AG04450 (cell line): ENCODE data around the gene P2RY13. TPM values are rescaled to one million over a fixed set of nuclear protein-coding genes. Genes with fewer than 3 reads are reported as not detected.
A peak's percentile ranks its signal among the peaks of the same experiment; 100 is the strongest.

ENCODE experiments used
- CTCF ChIA-PET: fragments of 300-600, 350-600 bp; formaldehyde crosslinking; extraction: SDS; loops from one replicate; lab custom pipeline; 2022; ENCODE audit warnings: antibody characterized with exemption, inconsistent platforms; lab: Charles Lee
- POLR2A ChIA-PET: fragments of 350-600 bp; formaldehyde crosslinking; extraction: SDS; loops from one replicate; lab custom pipeline; 2021; ENCODE audit warnings: antibody characterized with exemption, inconsistent platforms; lab: Yijun Ruan, JAX
- DNase-seq: peaks from one replicate; pipeline ENCODE4 v3.0.0-alpha.2; 2011; ENCODE audit warnings: low read depth, low spot score
- H3K27ac ChIP-seq: one replicate; pipeline ENCODE4 v1.5.1; 2012; ENCODE audit warnings: low read depth, low read length, control low read depth
- H3K27me3 ChIP-seq: one replicate; pipeline ENCODE4 v1.6.0; 2012; ENCODE audit warnings: low read length; ENCODE audit not compliant: control insufficient read depth, insufficient read depth
- H3K4me3 ChIP-seq: 2 replicates; pipeline ENCODE4 v1.5.1; 2011; ENCODE audit warnings: mild to moderate bottlenecking, low read depth, low read length, control low read depth
- H3K9me3 ChIP-seq: 2 replicates; pipeline ENCODE4 v1.5.1; 2012; ENCODE audit warnings: low read length; ENCODE audit not compliant: control insufficient read depth, insufficient read depth
- polyA plus RNA-seq: library from polyadenylated mRNA; depleted of rRNA; stranded (reverse); fragments of >200 nt; gene quantifications from 2 replicates; pipeline ENCODE4 v1.2.3, GENCODE V29; 2011
- TF ChIP-seq, protein P1 (sequence below): IDR thresholded peaks from 2 replicates; pipeline ENCODE4 v1.5.1; 2011; ENCODE audit warnings: low read depth, low read length, control low read depth, inconsistent platforms

P2RY13 gene
- polyA plus RNA-seq, 1 experiment, result not detected

DNA sequence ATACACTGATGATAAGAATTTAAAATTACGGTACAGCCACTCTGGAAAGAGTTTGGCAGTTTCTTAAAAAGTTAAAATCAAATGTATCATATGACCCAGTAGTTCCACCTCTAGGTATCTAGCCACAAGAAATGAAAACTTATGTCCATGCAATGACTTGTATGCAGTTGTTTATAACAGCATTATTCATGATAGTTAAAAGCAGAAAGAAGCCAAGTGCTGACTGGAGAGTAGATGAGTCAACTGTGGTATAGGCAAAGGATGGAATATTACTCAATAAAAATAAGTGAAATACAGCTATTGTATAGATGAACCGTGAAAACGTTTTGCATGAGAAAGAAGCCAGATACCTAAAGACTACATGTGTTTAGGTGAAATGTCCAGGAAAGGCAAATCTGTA lies 27.6 kb downstream of the P2RY13 start:
- Histone ChIP-seq H3K9me3 (no peaks in the 10 kb centered on the region), H3K27ac (no peak overlapping the region), H3K4me3 (no peak overlapping the region), H3K27me3 (no peaks in the 10 kb centered on the region)
- ChIA-PET CTCF (interaction anchor here (0.5 to 1.5 kb wide), 4 partner anchors 8 to 601 kb away, joined by 3 read pairs; no protein-coding TSS in a partner anchor), POLR2A (no interaction called here)
- TF ChIP-seq, protein P1, sequence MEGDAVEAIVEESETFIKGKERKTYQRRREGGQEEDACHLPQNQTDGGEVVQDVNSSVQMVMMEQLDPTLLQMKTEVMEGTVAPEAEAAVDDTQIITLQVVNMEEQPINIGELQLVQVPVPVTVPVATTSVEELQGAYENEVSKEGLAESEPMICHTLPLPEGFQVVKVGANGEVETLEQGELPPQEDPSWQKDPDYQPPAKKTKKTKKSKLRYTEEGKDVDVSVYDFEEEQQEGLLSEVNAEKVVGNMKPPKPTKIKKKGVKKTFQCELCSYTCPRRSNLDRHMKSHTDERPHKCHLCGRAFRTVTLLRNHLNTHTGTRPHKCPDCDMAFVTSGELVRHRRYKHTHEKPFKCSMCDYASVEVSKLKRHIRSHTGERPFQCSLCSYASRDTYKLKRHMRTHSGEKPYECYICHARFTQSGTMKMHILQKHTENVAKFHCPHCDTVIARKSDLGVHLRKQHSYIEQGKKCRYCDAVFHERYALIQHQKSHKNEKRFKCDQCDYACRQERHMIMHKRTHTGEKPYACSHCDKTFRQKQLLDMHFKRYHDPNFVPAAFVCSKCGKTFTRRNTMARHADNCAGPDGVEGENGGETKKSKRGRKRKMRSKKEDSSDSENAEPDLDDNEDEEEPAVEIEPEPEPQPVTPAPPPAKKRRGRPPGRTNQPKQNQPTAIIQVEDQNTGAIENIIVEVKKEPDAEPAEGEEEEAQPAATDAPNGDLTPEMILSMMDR, result no peak
- DNase-seq, result peak; percentile 52

DNA sequence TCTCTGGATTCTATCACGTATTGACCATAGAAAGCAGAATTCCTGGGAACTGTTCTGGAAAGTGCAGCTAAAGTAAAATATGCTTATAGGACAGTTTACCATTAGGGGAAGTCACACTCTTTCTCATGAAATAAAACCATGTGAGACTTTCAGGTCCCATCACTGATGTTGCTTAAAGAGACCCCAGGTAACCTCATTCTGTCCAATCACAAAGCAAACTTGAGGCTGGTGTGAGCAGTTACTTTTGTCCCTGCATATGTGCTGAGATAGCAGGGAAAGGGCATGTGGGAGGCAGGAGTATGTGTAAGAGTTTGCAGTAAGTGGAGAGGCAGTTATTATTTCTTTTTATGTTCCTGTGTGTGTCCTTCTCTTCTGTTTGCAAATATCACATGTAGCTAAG lies 28.8 kb downstream of the P2RY13 start:
- POLR2A ChIA-PET, result no interaction called here
- CTCF ChIA-PET, result interaction anchor here (0.6 to 1.2 kb wide), 4 partner anchors 18 to 40 kb away, joined by 3 to 5 read pairs (median 3); no protein-coding TSS in a partner anchor
- H3K9me3 ChIP-seq, result no peaks in the 10 kb centered on the region
- no peak overlapping the region for H3K4me3 ChIP-seq
- no peak overlapping the region for H3K27ac ChIP-seq
- no peak for DNase-seq
- H3K27me3 ChIP-seq, result no peaks in the 10 kb centered on the region
- TF ChIP-seq, protein P1, result no peak

DNA sequence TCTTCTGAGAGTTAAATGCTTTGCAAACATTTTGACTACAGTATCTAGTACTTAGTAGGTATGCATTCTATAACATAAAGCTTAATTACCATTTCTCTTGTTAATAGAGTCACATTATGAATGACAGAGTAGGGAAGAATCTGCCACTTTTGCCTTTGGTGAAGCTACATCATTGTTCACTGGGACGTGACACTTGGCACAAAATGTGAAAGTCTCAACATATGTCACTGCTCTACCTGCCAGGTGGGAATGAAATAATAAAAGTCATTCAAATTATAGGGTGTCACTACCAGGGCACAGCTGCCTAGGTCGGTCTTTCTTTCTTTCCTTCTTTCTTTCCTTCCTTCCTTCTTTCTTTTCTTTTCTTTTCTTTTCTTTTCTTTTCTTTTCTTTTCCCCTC lies 30.3 kb downstream of the P2RY13 start:
- H3K27me3 ChIP-seq, result no peaks in the 10 kb centered on the region
- no peaks in the 10 kb centered on the region for H3K9me3 ChIP-seq
- ChIA-PET CTCF (interaction anchor here (0.7 to 1.6 kb wide), 7 partner anchors 17 to 540 kb away, joined by 3 to 5 read pairs (median 3); no protein-coding TSS in a partner anchor), POLR2A (no interaction called here)
- no peak overlapping the region for H3K27ac ChIP-seq
- TF ChIP-seq, protein P1, result no peak
- no peak overlapping the region for H3K4me3 ChIP-seq
- no peak for DNase-seq

DNA sequence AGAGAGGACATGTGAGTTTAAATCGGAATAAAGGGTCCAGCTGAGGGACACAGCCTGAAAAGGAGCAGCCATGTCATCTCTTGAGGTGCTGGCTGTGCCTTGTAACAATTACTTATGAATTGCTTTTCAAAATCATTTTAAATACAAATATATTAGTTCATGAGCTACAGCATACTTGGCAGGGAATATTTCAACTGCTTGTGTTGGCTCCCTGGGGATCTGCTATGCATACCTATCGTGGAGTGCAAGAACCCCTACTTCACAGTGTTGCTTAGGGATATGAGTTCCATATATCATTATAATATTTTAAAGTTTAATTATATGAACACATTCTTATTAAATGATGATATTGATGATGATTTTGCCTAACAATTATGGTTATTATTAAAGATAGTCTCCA lies 31.9 kb downstream of the P2RY13 start:
- CTCF ChIA-PET, result interaction anchor here (1.0 to 1.5 kb wide), 3 partner anchors 29 to 622 kb away, joined by 3 to 4 read pairs (median 3); no protein-coding TSS in a partner anchor
- H3K27me3 ChIP-seq, result no peaks in the 10 kb centered on the region
- H3K4me3 ChIP-seq, result no peak overlapping the region
- POLR2A ChIA-PET, result no interaction called here
- DNase-seq, result no peak
- TF ChIP-seq, protein P1, result no peak
- H3K27ac ChIP-seq, result no peak overlapping the region
- H3K9me3 ChIP-seq, result no peaks in the 10 kb centered on the region

DNA sequence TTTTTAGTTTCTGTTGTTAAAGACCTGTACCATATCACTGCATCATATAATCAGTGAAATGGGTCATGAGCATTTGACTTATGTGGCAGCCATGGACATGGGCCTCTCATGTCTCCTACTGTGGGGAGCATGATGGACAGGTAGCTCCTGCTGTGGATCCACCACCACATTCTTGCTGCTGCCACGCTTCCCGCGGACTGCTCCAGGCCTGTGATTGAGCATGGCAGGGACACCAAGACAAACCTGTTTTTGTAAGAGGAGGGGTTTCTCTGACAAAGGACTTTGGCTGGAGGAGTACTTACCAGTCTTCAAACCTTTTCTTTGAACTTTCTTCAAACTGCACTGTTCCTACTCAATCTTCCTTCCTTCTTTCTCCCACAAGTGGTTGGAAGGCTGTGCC lies 33.1 kb downstream of the P2RY13 start:
- CTCF ChIA-PET, result no interaction called here
- H3K27ac ChIP-seq, result no peak overlapping the region
- no peak for DNase-seq
- TF ChIP-seq, protein P1, result no peak
- no peaks in the 10 kb centered on the region for H3K27me3 ChIP-seq
- H3K9me3 ChIP-seq, result no peaks in the 10 kb centered on the region
- POLR2A ChIA-PET, result no interaction called here
- no peak overlapping the region for H3K4me3 ChIP-seq
